ENCODE data around the gene CDKN2AIP. TPM values are rescaled to one million over a fixed set of nuclear protein-coding genes. Genes with fewer than 3 reads are reported as not detected.

CDKN2AIP gene, protein sequence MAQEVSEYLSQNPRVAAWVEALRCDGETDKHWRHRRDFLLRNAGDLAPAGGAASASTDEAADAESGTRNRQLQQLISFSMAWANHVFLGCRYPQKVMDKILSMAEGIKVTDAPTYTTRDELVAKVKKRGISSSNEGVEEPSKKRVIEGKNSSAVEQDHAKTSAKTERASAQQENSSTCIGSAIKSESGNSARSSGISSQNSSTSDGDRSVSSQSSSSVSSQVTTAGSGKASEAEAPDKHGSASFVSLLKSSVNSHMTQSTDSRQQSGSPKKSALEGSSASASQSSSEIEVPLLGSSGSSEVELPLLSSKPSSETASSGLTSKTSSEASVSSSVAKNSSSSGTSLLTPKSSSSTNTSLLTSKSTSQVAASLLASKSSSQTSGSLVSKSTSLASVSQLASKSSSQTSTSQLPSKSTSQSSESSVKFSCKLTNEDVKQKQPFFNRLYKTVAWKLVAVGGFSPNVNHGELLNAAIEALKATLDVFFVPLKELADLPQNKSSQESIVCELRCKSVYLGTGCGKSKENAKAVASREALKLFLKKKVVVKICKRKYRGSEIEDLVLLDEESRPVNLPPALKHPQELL
- 21.6 and 24.6 TPM in 2 replicates for total RNA-seq (2014; rRNA removed; shearing (Covaris generic))

DNA sequence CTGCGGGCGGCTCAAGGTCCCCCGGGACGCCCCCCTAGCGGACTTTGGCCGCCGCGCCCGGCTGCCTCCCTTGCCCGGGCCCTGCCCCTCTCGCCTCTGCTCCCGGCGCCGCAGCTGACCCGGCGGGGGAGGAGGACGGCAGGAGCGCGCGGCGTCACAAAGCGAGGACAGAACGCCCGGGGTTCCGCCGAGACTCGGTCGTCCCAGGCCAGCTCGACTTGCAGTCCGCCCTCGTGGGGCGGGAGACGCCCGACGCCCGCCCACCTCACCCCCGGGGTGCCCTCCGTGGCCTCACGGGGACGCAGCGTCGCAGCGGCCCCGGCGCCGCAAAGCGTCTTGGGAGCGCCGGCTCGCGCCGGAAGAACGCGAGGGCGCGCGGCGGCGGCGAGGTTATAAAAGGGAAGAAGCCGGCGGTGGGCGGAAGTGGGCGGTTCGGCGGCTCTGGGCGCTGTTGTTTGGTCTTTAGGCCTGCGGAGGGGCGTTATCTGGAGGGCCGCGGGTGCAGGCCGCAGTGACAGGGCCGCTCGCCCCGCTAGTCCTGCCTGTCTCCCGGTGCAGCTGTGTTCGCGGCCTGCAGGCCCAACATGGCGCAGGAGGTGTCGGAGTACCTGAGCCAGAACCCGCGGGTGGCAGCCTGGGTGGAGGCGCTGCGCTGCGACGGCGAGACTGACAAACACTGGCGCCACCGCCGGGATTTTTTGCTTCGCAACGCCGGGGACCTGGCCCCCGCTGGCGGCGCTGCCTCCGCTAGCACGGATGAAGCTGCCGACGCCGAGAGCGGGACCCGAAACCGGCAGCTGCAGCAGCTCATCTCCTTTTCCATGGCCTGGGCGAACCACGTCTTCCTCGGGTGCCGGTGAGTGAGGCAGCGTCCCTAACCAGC lies at the start of gene CDKN2AIP:
Gene CDKN2AIP (plus strand): TSS at position 423 of the 883 bp plus-strand sequence. CDS start 162 bp downstream, at position 585.

Other genes with a start within 250 kb of the CDKN2AIP start
- gene CLDN22, start 124.4 kb upstream of the CDKN2AIP start, total RNA-seq (2014; rRNA removed; shearing (Covaris generic)) = not detected in 2 replicates
- gene CLDN24, start 122.2 kb upstream of the CDKN2AIP start, total RNA-seq (2014; rRNA removed; shearing (Covaris generic)) = not detected in 2 replicates
- gene ING2, start 60.4 kb downstream of the CDKN2AIP start, total RNA-seq (2014; rRNA removed; shearing (Covaris generic)) = 26.4 and 28.9 TPM in 2 replicates
- gene RWDD4, start 214.5 kb downstream of the CDKN2AIP start, total RNA-seq (2014; rRNA removed; shearing (Covaris generic)) = 13.7 and 19.5 TPM in 2 replicates
- 33.7 and 46.0 TPM in 2 replicates for gene TRAPPC11, start 214.7 kb downstream of the CDKN2AIP start, total RNA-seq (2014; rRNA removed; shearing (Covaris generic))